Lower leg skin (tissue), 3 donors: ENCODE data around the gene IER3.

Experiments used
- CTCF ChIP-seq, 3 donors: fragments of 450-650 bp; IDR thresholded peaks; one replicate each; pipeline ENCODE4 v1.5.1; 2016; ENCODE audit warnings: antibody characterized with exemption in 3 of 3, mild to moderate bottlenecking in 3 of 3, moderate library complexity in 2 of 3
- POLR2A ChIP-seq, 2 donors: fragments of 450-650 bp; IDR thresholded peaks; one replicate each; pipeline ENCODE4 v1.6.1; 2016 to 2017; ENCODE audit warnings: antibody characterized with exemption in 2 of 2, mild to moderate bottlenecking in 1 of 2, moderate library complexity in 1 of 2

GRCh38 chr6:30735668-30736314 lies 8.6 kb downstream of the IER3 start:
- TF ChIP-seq CTCF (IDR thresholded peaks at IDR 0.05): no peak
- no peak for TF ChIP-seq POLR2A (IDR thresholded peaks at IDR 0.05)
